Muscle of arm (tissue), 14 donors: Measurements from ENCODE around the gene ARHGAP18. TPM values are rescaled to one million over a fixed set of nuclear protein-coding genes. Genes with fewer than 3 reads are reported as not detected.
A peak's percentile ranks its signal among the peaks of the same experiment; 100 is the strongest.

Source experiments
- DNase-seq: peaks from one replicate; pipeline ENCODE4 v3.0.0-alpha.2; 2013
- long read RNA-seq, 11 donors: transcript quantifications; one replicate each; lab custom pipeline, GENCODE V29; 2026
- polyA plus RNA-seq, 12 donors: library from polyadenylated mRNA; unstranded; fragments of 120-200 nt; gene quantifications; one replicate each; pipeline ENCODE4 v1.2.1, GENCODE V29; 2013; ENCODE audit not compliant: insufficient read length in 12 of 12

Gene ARHGAP18, protein sequence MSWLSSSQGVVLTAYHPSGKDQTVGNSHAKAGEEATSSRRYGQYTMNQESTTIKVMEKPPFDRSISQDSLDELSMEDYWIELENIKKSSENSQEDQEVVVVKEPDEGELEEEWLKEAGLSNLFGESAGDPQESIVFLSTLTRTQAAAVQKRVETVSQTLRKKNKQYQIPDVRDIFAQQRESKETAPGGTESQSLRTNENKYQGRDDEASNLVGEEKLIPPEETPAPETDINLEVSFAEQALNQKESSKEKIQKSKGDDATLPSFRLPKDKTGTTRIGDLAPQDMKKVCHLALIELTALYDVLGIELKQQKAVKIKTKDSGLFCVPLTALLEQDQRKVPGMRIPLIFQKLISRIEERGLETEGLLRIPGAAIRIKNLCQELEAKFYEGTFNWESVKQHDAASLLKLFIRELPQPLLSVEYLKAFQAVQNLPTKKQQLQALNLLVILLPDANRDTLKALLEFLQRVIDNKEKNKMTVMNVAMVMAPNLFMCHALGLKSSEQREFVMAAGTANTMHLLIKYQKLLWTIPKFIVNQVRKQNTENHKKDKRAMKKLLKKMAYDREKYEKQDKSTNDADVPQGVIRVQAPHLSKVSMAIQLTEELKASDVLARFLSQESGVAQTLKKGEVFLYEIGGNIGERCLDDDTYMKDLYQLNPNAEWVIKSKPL
- polyA plus RNA-seq: 10 to 100 TPM in 11 of 12 donors, not detected in 1; 13.9 to 25.8 (median 18.8) TPM
- long read RNA-seq, donor 1, full-length matches to known transcripts: 1 of 1 reads
- long read RNA-seq, donor 1, partial matches to known transcripts: 0 of 1 reads
- long read RNA-seq, donor 1, other reads (novel, unspliced or antisense): 0 of 1 reads
- long read RNA-seq, donor 2, full-length matches to known transcripts: 1 of 1 reads
- long read RNA-seq, donor 2, partial matches to known transcripts: 0 of 1 reads
- long read RNA-seq, donor 2, other reads (novel, unspliced or antisense): 0 of 1 reads
- long read RNA-seq, donor 3, full-length matches to known transcripts: 2 of 2 reads
- long read RNA-seq, donor 3, partial matches to known transcripts: 0 of 2 reads
- long read RNA-seq, donor 3, other reads (novel, unspliced or antisense): 0 of 2 reads
- long read RNA-seq, donor 4: 0 reads
- long read RNA-seq, donor 5, full-length matches to known transcripts: 3 of 3 reads
- long read RNA-seq, donor 5, partial matches to known transcripts: 0 of 3 reads
- long read RNA-seq, donor 5, other reads (novel, unspliced or antisense): 0 of 3 reads
- long read RNA-seq, donor 6, full-length matches to known transcripts: 3 of 3 reads
- long read RNA-seq, donor 6, partial matches to known transcripts: 0 of 3 reads
- long read RNA-seq, donor 6, other reads (novel, unspliced or antisense): 0 of 3 reads
- long read RNA-seq, donor 7, full-length matches to known transcripts: 1 of 1 reads
- long read RNA-seq, donor 7, partial matches to known transcripts: 0 of 1 reads
- long read RNA-seq, donor 7, other reads (novel, unspliced or antisense): 0 of 1 reads
- long read RNA-seq, donor 8, full-length matches to known transcripts: 3 of 3 reads
- long read RNA-seq, donor 8, partial matches to known transcripts: 0 of 3 reads
- long read RNA-seq, donor 8, other reads (novel, unspliced or antisense): 0 of 3 reads
- long read RNA-seq, donor 9, full-length matches to known transcripts: 1 of 1 reads
- long read RNA-seq, donor 9, partial matches to known transcripts: 0 of 1 reads
- long read RNA-seq, donor 9, other reads (novel, unspliced or antisense): 0 of 1 reads
- long read RNA-seq, donor 10: 0 reads
- long read RNA-seq, donor 11, full-length matches to known transcripts: 3 of 3 reads
- long read RNA-seq, donor 11, partial matches to known transcripts: 0 of 3 reads
- long read RNA-seq, donor 11, other reads (novel, unspliced or antisense): 0 of 3 reads

DNA sequence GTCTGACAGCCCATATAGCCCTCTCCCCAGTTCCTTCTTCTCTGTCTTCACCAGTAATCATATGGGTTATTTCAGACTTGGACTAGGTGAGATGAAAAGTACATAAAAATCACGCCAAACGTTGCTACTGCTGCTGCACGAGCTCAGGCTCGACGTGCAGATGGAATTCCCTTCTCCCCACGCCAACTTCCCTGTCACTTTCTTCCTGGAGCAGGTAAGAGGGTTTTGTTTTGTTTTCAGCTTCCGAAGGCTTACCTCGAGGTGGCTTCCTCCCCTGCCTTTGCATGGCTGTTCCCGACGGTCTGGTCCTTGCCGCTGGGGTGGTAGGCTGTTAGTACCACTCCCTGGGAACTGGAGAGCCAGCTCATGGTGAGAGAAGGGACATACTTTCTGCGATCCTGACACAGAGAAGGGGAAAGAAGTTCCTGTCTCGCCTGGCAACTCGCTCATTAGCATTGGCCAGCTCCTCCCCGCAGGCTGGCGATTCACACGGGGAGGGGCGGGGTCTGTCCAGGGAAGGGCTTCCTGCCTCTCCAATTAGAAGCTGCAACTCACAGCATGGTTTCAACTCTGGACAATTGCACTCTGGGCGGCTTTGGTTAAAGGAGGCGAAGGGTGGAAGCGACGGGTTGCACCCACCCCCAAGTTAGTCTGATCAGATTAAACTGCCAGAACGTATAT lies at the start of gene ARHGAP18:
Gene ARHGAP18, minus strand, starts transcription at position 409 of the 681 bp plus-strand sequence. Its CDS starts 41 bp downstream, at position 368.
- DNase-seq: peak; percentile 91

DNA sequence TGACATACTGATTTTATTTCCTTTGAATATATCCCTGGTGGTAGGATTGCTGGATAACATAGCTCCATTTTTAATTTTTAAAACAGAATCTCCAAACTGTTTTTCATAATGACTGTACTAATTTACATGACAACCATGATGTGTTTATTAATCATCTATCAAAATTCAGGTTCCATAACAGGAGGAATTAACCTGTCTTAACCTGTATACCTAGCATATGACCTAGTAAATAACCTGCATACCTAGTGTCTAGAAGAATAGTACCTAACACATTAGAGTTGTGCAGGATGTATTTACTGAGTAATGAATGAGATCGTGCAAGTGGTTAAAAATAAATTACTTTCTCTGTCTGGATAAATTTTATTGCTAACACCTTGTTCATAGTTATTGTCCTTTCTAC lies 45.8 kb upstream of the ARHGAP18 start:
- DNase-seq: no peak

DNA sequence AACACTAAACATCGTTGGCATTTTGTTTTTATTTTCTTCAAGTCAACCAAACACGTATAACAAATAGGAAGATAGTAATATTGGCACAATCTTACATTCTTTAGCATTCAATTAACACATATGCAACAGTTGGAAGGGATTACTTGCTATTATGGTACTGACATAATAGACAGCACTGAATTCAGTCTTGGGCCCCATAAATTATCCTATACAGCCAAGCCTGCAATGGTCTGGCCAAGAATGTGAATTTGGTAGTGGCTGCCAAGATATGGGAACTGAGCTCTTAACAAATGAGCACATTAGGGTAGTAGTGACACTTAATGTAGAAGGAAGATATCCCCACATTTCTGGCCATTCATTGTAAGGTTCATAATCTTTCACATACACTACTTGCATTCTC lies 44.8 kb upstream of the ARHGAP18 start:
- no peak for DNase-seq

DNA sequence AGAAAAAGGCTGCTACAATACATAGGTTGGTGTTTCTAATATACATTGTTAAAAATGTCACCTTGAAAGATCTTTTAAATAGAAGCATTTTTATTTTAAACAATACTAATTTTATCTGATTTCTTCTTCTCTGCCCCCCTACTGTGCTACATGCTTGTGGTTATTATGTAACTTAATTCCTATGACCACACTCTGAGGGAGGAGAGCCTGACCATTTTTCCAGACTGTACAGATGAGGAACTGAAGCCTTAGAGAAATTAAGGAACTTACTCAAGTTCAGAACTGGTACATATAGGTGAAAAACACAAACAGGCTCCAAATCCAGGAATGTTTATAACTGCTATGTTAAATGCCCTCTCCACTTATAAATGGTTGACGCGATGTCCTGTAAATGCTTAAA lies 43.4 kb upstream of the ARHGAP18 start:
- DNase-seq: no peak

DNA sequence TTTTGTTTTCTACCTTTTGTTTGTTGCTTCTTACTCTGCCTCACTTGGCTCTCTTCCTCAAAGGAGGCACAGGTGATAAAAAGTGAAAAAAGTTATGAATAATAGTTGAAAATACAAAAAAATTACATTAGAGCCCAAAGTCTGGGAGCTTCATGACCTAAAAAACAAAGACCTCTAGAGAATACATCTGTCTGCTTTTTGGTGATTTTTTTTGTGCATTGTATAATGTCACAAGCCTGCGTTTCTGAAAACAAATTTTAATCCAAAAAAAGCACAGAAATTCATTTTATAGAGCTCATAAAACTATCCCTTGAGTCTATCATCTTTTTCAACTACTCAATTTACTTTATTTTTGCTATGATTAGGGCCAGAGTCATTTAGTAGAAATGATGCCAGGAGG lies 41.4 kb upstream of the ARHGAP18 start:
- DNase-seq: no peak

DNA sequence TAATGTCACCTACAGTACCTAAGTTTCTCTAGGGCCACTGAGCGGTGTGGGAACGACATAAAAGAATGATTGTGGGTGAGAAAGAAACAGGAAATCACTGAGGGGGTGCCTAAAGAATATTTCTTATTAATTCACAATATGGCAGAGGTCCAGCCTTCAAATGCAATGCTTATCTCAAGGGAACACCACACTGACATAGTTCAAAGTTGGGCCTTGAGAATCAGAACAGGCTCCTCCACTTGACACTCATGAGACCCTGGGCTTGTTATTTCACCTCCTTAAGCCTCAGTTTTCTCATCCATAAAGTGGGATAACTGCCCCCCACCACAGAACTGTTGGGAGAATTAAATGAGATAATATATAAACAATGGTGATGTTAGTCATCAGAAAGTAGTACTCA lies 40.4 kb upstream of the ARHGAP18 start:
- no peak for DNase-seq

DNA sequence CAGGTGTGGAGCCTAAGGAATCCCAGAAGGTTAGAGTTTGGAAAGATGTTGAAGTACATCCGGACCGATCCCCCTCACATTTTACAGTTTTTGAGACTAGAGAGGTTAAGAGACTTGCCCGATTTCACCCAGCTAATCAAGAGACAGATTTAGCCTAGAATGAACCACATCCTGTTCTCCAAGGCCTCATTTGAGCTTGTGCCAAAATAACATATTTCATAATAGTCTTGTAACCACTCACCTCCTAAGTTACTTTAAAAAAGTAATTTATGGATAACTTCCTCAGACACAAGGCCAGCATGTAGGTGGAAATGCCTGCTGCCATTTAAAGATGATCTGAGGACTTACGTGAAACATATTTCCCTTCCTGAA lies 39.8 kb upstream of the ARHGAP18 start:
- no peak for DNase-seq

DNA sequence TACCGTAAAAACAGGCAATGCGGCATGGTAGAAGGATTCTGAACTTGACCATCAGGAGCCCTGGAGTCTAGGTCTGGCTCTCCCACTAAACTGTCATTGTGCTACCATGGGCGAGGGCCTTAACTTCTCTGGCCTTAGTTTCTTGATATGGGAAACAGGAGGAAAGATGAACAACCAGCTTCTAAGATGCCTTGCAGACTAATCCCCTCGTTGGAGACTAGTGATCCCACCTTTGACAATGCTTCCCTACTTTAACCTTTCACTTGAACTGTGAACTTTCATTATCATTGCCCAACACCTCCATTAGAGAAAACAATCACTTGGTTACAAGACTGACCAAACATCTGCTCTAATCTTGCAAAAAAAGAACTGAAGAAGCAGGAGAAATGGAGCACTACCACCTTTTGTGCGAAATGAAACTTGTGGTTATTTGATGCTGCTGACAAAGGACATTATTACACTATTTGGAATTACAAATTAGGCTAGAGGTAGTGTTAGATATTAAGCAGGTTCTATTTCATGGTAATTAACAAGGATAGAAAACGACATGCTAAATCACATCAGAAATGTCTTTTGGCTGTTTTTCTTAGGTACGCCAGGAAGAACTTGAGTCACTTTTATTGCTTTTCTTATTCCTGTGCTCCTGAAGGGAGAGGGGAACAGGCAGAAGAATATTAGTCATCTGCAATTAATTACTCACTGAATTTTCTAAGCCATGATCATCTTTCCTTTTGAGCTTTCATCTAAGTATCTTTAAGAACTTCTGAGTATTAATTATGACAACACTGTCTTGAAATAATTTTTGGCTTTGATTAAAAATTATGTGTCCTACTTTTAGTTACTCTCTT lies 39.1 kb upstream of the ARHGAP18 start:
- no peak for DNase-seq

DNA sequence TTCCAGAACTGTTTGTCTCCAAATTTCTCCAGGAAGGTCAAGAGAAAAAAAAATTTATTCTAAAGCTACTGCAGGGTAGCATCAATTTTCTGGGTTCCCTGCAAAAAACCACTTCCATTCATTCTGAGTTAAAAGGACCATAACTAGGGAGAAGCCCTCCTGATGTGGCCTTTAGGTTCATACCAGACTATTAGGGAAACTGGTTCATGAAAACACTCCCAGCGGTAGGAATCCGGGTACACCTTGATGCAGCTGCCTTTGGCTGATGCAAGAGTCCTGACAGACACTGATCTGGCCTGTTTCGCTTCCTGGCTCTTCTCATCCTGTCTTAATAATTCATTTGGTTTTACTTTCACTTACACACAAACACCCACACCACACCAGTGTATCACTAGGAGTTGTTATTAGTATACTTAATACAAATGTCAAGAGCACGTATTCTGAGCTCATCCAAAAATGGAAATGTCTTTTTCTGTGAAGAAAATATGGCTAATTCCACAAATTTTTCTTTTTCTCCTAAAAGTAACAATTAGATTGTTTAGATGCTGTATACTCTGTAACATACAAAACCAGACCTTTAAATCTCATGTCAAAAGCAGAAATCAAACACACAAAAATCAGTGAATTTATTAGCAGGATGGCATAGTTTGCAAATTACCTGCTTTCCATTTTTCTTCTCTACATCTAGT lies 38.4 kb upstream of the ARHGAP18 start:
- DNase-seq: no peak

DNA sequence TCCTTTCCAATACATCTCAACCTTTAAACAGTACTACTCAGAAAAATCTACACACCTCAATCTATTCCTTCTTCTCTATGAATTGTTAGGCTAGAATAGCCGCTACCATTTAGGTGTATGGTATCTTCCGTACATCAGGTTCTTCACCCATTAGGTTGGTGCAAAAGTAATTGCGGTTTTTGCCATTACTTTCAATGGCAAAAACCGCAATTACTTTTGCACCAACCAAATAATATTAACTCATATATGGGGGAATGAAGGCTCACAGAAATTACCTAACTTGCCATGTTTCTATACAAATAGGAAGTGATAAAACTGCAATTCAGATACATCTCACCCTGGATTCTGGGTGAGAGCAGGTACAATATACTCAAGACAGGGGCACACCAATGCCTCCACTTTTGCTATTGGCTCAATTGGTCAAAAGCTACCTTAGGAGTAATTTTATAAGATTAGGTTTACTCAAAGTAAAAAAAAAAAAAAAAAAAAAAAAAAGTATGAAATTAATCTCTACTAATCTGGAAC lies 37.7 kb upstream of the ARHGAP18 start:
- DNase-seq: no peak

DNA sequence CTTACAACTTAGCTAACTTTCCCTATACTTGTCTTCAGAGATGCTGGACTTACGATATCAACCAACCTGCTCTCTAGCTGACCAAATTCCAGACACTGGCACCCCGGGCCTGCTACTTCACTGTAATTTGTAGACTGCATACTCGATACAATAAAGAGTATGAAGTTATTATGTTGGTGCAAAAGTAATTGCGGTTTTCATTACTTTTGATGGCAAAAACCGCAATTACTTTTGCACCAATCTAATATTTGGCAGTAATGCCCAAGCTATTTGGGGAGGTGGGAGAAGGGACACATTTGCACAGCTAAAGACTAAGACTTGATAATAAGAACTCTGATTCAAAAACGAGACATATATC lies 34.9 kb upstream of the ARHGAP18 start:
- no peak for DNase-seq

DNA sequence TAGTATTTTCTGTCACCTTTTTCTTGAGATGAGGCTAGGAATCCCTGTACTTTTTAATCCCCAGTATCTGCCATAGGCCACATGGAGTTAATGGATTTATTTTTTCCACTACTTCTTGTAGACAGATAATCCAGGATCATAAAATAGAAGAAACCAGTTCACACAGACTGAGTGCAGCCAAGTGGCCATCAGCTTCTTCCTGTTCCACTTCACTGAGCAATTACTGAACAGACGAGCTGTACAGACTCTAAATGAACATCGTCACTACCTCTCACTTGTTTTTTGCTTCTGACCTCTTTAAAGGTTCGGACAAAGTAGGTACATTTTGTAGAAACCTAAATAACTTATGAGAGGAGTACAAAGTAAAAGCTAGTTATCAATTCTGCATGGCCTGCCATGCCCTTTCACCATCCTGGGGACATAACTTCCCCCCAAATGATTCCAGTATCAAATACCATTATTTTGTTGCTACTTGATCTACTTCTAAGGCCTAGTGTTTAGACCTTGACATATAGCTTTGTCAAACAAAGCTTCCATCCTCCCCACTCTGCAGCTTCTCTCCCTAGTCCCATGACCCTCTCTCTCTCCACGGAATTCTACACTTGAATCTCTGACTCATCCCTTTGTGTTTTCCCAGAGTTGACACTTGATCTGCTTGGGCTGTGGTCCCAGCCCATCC lies 34.4 kb upstream of the ARHGAP18 start:
- no peak for DNase-seq

DNA sequence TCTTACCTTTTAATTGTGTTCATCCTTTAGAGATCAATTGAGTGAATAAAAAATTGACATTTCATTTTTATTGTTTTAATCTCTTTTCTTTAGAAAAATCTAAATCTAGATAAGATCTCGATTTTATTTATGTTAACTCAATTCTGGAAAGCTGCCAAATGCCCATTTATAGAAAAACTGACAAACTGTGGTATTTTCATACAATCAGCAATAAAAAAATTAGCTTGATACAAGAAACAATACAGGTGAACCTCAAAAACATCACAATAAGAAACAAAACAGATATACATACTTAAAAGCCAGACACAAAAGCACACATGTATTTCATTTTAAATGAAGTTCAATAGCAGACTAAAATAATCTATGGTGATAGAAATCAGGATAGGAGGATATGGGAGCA lies 30.0 kb upstream of the ARHGAP18 start:
- DNase-seq: no peak

DNA sequence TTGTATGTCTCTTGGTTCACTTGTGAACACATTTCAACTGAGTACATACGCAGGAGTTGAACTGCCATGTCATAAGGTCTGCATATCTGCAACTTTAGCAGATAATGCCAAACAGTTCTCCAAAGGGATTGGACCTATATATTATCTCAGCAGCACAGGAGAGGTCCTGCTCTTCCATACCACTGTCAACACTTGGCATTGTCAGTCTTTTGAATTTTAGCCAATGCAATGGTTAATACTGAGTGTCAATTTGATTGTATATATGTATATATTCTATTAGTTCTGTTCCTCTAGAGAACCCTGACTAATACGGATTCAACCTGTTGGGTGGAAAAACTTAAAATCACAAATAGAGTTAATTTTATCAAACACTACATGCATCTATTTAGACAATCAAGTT lies 26.1 kb upstream of the ARHGAP18 start:
- DNase-seq: no peak

DNA sequence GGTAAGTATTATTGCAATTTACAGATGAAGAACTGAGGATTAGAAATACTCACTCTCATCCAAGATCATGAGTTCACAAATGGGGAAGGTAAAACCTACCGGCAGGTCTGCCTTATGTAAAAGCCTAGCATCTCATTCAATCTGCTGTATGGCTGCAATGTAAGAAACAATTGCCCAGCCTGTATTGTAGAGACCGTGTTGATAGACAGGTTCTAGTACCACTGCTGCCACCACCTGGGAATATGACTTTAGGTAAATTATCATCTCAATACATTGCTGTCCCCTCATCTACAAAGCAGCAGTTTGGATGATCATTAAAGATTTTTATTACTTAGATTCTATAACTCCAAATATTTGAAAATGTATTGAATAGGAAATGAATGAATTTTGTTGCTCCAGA lies 23.3 kb upstream of the ARHGAP18 start:
- no peak for DNase-seq

DNA sequence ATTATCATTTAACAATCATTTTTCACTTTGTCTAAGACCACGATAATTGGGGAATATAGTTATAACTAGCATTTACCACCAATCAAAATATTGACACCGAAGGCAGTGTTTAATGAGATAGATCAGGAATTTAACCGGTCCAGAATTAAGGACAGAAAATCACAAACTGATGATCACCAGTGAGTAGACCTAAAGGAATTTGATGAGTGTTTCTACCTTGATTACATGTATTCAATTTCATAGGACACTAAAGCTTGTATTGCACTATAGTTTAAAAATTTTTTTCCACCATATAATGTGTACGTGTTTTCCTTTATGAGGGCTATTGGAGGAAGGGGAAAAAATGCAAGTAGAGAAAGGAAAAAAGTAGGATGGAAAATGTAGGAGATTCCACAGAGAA lies 22.6 kb upstream of the ARHGAP18 start:
- no peak for DNase-seq

DNA sequence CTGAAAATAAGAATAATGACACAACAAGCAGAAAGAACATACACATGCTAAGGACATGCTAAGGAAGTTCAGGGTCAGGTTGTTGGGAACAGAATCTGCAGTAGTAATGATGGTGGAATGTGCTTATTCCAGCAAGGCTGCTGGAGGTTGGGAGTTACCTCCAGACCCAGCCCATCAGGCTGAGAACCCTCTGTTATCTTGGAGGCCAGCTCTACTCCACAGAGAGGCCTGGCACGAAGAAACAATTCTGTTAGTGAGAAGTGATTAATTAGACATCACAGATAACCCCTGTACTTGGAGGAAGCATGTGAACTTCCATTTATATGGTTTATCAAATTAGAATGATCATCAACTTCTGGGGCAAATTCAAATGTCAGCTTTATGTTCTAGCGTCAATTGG lies 22.1 kb upstream of the ARHGAP18 start:
- no peak for DNase-seq

DNA sequence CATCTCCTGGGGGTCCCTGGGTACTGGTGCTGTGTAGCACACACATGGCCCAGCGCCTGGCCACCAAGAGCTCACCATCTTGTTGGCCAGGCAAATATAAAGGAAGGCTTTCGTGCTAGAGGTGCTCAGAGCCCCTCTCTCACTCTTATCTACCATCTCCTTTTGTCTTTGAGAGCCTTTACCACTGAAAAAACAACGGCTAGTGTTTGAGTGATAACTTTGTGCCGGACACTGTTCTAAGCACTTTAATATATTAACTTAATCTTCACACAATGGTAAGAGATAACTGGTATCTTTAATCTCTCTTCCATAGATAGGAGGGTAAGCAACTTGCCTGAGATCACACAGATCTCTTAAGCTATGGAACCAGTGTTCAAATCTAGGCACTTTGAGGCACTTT lies 21.5 kb upstream of the ARHGAP18 start:
- no peak for DNase-seq
